NCI-H526 treated with DMSO at 0.1 percent for 48 hours (cell line): ENCODE measurements around the gene TAF15.

ENCODE experiments used
- DNase-seq: peaks from one replicate; lab custom pipeline; 2025; lab: John Stamatoyannopoulos, UW

The TAF15 gene

GRCh38 chr17:35872196-35872980, 63.1 kb downstream of the TAF15 start:
- no peak for DNase-seq

GRCh38 chr17:35875072-35875799, 66.0 kb downstream of the TAF15 start:
- DNase-seq, result no peak

GRCh38 chr17:35875800-35876139, 66.5 kb downstream of the TAF15 start:
- no peak for DNase-seq

GRCh38 chr17:35876534-35876933, 67.2 kb downstream of the TAF15 start:
- no peak for DNase-seq

- DNase-seq, result no peak
Measured at GRCh38 chr17:35877345-35878029, 68.2 kb downstream of the TAF15 start.

GRCh38 chr17:35878361-35878760, 69.1 kb downstream of the TAF15 start:
- DNase-seq, result no peak

GRCh38 chr17:35879773-35880654, 70.7 kb downstream of the TAF15 start, which contains the start of gene CCL5:
Gene CCL5, minus strand, starts transcription at chr17:35880360.
- DNase-seq, result no peak

- no peak for DNase-seq
Measured at GRCh38 chr17:35889241-35889640, 80.0 kb downstream of the TAF15 start.

GRCh38 chr17:35889818-35890773, 80.8 kb downstream of the TAF15 start:
- DNase-seq, result no peak

- no peak for DNase-seq
Measured at GRCh38 chr17:35890774-35891155, 81.5 kb downstream of the TAF15 start.

- no peak for DNase-seq
Measured at GRCh38 chr17:35891269-35891668, 82.0 kb downstream of the TAF15 start.

- DNase-seq, result no peak
Measured at GRCh38 chr17:35892091-35893035, 83.1 kb downstream of the TAF15 start.

GRCh38 chr17:35893751-35894150, 84.5 kb downstream of the TAF15 start:
- DNase-seq, result no peak

- DNase-seq, result no peak
Measured at GRCh38 chr17:35894206-35894605, 84.9 kb downstream of the TAF15 start.

- no peak for DNase-seq
Measured at GRCh38 chr17:35895636-35896587, 86.6 kb downstream of the TAF15 start.
